ENCODE data around the gene VPS18. TPM values are rescaled to one million over a fixed set of nuclear protein-coding genes. Genes with fewer than 3 reads are reported as not detected.
A peak's percentile ranks its signal among the peaks of the same experiment; 100 is the strongest.
"Not testable (repeated sequence)": the region's sequence is repeated elsewhere in the genome, so short reads cannot be mapped to it uniquely, and the experiment has no call there.

VPS18 gene
- 16.4 TPM for polyA plus RNA-seq (2013, experiment 1 of 2; ENCODE audit: insufficient read length)
- 16.6 TPM for polyA plus RNA-seq (2013, experiment 2 of 2; ENCODE audit: insufficient read length)

GRCh38 chr15:40893733-40894680 is at the start of gene VPS18:
VPS18 (plus strand) TSS chr15:40894450; CDS start chr15:40894769, 319 bp downstream.
- peak; percentile 96 for DNase-seq

GRCh38 chr15:40844696-40845030 is 49.6 kb upstream of the VPS18 start:
- DNase-seq = no peak

DNA sequence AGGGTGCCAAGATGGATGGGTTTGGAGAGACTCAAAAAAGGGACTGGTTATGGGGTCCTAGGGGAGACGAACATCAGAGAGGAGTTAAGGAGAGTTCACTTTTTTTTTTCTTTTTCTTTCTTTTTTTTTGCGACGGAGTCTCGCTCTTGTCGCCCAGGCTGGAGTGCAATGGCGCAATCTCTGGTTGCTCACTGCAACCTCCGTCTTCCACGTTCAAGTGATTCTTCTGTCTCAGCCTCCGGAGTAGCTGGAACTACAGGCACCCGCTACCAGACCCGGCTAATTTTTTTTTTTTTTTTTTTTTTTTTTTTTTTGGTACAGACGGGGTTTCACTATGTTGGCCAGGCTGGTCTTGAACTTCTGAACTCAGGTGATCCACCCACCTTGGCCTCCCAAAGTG is 49.2 kb upstream of the VPS18 start:
- DNase-seq = no peak

DNA sequence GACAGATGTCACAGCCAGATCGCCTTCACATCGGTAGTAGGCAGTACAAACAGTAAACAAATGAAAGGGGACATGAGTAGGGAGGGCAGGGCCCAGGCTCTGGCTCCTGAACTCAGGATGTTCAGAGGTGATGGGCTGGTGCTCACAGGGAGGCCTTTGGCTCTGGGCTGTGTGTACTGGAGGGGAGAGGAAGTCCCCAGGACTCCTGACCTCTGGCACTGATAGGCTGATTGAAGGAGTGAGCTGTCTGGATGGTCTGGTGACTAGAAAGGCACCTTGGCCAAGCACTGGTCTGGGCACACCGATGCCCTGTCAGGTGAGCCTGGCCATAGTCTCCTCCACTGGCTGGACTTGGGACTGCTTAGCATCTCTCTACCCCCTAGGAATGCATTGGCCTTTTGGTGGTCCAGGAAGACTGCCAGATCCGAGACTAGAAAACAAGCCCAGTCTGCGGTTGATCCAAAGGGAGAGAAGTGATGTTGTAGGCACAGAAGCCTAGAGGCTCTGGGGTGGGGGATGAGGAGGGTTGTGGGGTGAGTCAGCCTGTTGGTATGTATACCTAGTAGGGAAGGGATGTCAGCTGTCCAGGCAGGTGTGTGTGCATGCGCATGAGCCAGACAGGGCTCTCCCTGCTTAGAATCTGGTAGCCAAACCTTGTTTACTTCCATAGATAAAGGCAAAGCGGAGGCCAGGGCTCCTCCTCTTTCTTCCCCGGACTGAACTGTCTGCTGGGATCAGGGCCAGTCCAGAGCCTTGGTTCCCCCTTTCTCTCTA is 48.6 kb upstream of the VPS18 start:
- no peak for DNase-seq

DNA sequence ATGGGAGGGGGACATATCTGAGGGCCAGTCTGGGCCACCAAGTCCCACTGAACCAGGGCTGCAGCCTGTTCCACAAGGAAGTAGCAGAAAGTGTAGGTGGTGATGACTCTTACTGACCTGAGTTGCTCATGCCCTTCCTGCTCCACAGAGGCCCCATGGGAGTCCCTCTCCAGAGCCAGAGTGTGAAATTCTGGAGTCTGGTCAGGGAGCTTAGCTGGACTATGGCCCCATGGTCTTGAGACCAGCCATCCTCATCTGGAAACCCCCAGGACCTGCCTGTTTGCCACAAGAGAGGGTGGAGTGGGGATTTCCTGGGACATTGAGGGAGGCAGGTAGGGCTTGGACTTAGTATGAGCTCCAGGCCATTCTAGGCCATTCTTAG is 47.4 kb upstream of the VPS18 start:
- no peak for DNase-seq

- no peak for DNase-seq
Measured at GRCh38 chr15:40847223-40847961, 46.9 kb upstream of the VPS18 start.

DNA sequence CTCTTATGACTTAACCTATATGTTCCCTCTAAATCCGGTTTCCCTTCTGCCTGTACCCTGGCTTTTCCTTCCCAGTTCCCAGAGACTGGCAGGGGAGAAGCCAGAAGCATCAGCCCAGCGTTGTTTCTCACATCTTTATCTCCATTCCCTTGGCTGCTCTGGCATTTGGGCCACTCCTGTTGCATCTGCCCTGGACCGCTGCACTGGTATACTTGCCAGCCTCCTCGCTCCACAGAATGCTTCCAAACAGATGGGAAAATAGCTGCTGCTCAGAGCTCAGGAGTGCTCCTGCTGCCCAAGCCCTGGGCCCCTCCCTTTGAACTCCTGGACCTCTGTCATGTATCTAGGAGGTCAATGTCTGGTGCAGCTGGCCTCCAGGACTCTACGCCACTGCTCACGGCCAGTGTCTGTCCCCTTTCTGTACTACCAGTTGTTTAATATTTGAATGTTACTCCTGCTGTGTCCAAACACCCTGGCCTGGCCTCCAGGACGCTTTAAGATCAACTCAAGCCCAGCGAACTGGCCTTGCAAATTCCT is 43.6 kb upstream of the VPS18 start:
- DNase-seq = no peak

- DNase-seq = no peak
Measured at GRCh38 chr15:40852529-40852928, 41.7 kb upstream of the VPS18 start.

- no peak for DNase-seq
Measured at GRCh38 chr15:40853241-40853890, 40.9 kb upstream of the VPS18 start.

GRCh38 chr15:40854161-40854560 is 40.1 kb upstream of the VPS18 start:
- no peak for DNase-seq

- no peak for DNase-seq
Measured at GRCh38 chr15:40855706-40856234, 38.5 kb upstream of the VPS18 start.

GRCh38 chr15:40856746-40857145 is 37.5 kb upstream of the VPS18 start:
- DNase-seq = no peak

GRCh38 chr15:40857601-40858341 is 36.5 kb upstream of the VPS18 start:
- DNase-seq = peak; percentile 70

DNA sequence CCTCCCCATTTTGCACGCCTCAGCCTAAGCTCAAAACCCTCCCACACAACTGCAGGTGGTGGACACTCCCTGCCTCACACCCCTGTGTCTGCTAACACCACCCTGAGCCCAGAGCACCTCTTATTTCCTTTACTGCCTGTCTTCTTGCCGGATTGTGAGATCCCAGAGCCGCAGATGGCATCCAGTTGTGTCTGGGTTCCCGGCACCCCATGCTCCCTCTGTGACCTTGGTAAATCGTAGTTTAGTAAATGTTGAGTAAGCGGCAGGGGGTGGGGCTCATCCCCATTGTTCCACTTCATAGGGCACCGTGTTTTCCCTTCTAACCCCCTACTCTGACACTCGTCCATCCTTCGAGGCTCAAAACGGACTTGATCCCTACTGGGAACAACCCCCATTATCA is 35.5 kb upstream of the VPS18 start:
- no peak for DNase-seq

- peak; percentile 67 for DNase-seq
Measured at GRCh38 chr15:40859206-40859851, 34.9 kb upstream of the VPS18 start.

DNA sequence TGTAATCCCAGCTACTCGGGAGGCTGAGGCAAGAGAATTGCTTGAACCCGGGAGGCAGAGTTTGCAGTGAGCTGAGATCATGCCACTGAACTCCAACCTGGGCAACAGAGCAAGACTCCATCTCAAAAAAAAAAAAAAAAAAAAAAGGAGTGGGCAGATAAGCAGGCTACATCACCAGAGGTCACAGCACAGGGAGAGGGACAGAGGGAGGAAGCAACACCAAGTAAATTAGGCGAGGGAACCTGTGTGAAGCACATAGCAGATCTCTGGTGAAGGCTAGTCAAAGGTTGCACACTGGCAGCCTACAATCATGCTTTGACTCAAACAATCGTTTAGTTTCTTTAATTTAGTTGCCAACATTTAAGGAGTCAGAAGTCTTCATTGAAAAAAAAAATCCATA is 33.1 kb upstream of the VPS18 start:
- not testable (repeated sequence) for DNase-seq

GRCh38 chr15:40863660-40864270 is 30.5 kb upstream of the VPS18 start:
- no peak for DNase-seq

DNA sequence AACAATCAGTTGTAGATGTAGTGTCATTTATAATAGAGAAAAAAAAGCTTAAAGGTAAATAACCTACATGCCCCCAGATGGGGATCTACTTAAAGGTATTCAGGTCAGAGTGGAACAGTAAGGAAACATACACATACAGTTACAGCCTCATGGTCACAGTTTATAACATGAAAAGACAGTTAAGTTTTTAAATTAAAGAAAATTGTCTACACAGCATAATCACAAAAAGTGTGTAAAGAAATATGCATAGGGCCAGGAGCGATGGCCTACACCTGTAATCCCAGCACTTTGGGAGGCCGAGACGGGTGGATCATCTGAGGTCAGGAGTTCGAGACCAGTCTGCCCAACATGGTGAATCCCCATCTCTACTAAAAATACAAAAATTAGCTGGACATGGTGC is 27.1 kb upstream of the VPS18 start:
- DNase-seq = no peak

DNA sequence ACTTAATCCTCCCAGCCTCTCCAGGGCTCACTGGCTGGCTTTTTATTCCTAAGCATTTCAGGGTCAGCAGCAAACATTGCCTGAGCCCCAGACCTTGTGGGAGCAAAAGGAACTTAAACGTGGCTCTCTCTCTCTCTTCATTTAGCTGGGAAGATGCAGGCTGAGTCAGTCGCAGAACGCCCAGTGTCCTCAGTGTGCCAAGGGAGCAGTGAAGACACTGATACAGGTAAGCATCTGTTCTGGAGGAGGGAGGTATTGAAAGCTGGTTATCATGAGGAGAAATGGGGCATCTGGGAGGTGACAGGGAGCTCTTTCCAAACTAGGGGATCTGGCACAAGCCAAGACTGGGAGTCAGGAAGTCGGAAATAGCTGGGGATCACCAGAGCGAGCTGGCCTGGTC is 24.6 kb upstream of the VPS18 start:
- DNase-seq = no peak

GRCh38 chr15:40870716-40871115 is 23.5 kb upstream of the VPS18 start:
- no peak for DNase-seq
